Activated CD8-positive, alpha-beta memory T cell treated with anti-CD3 and anti-CD28 coated beads for 24 hours (primary cell): ENCODE data around the gene OR5B17.
"Not testable (repeated sequence)": the region's sequence is repeated elsewhere in the genome, so short reads cannot be mapped to it uniquely, and the experiment has no call there.

ENCODE experiments used
- DNase-seq: peaks from one replicate; pipeline ENCODE4 v3.0.0-alpha.2; 2020

Gene OR5B17

GRCh38 chr11:58358969-58359368 lies at the start of gene OR5B17:
Gene OR5B17, minus strand, starts transcription at chr11:58359069. Its CDS starts 0 bp downstream, at chr11:58359069.
- no peak for DNase-seq

- no peak for DNase-seq
These were observed 47.9 kb upstream of the OR5B17 start, which contains the start of gene OR5B3 for GRCh38 chr11:58406774-58407173. Gene OR5B3, minus strand, starts transcription at chr11:58406874. Its CDS starts 3,465 bp downstream, at chr11:58403409.

- DNase-seq = not testable (repeated sequence)
These were observed 40.8 kb upstream of the OR5B17 start for GRCh38 chr11:58399622-58400021.

GRCh38 chr11:58395581-58395980 lies 36.7 kb upstream of the OR5B17 start:
- no peak for DNase-seq

GRCh38 chr11:58394195-58394594 lies 35.3 kb upstream of the OR5B17 start:
- no peak for DNase-seq

GRCh38 chr11:58392746-58393145 lies 33.9 kb upstream of the OR5B17 start:
- DNase-seq = no peak

- DNase-seq = no peak
These were observed 33.0 kb upstream of the OR5B17 start for GRCh38 chr11:58391879-58392278.

GRCh38 chr11:58390551-58391063 lies 31.7 kb upstream of the OR5B17 start:
- DNase-seq = no peak

- no peak for DNase-seq
These were observed 4.1 kb downstream of the OR5B17 start for GRCh38 chr11:58354727-58355126.

- DNase-seq = no peak
These were observed 13.7 kb downstream of the OR5B17 start for GRCh38 chr11:58345204-58345603.

GRCh38 chr11:58334708-58335107 lies 24.2 kb downstream of the OR5B17 start:
- DNase-seq = no peak

GRCh38 chr11:58330861-58331260 lies 28.0 kb downstream of the OR5B17 start:
- no peak for DNase-seq

GRCh38 chr11:58318532-58318931 lies 40.3 kb downstream of the OR5B17 start:
- DNase-seq = no peak

- no peak for DNase-seq
These were observed 42.7 kb downstream of the OR5B17 start for GRCh38 chr11:58316142-58316541.
